Transverse colon (tissue), 4 donors: ENCODE data around the gene TSN.

Experiments used
- POLR2A ChIP-seq: fragments of 450-650 bp; IDR thresholded peaks from one replicate; pipeline ENCODE4 v1.6.1; 2016; ENCODE audit warnings: antibody characterized with exemption, mild to moderate bottlenecking, moderate library complexity
- POLR2AphosphoS5 ChIP-seq, 3 donors: sonication (generic); formaldehyde crosslinking; IDR thresholded peaks; one replicate each; pipeline ENCODE4 v1.6.1; 2016; ENCODE audit warnings: antibody characterized with exemption in 3 of 3
- TF ChIP-seq, protein P1 (sequence below), 5 experiments: fragments of 200-600 bp in 3 of 5; fragments of 450-650 bp in 2 of 5; sonication (generic) in 3 of 5; IDR thresholded peaks; 1 replicate in 2 of 5; 2 replicates in 3 of 5; pipeline ENCODE4 v1.5.1; 2016 to 2017; ENCODE audit warnings: antibody characterized with exemption in 5 of 5, inconsistent platforms in 3 of 5, mild to moderate bottlenecking in 2 of 5, moderate library complexity in 1 of 5

DNA sequence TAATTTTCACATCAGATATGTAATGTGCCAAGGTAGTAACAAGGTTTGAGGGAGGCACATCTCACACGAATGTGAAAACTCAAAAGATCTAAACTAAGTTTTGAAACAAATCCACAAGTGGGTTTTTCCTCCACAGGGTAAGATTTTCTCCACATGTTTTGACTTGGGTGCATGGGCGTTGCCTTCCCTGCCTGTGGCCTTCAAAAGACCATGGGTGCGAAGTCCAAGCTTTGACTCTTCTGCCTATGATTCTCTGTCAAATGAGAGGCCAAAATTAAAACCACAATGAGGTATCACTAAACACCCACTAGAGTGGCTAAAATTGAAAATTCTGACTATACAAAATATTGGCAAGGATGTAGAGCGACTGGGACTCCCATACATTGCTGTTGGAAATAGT is 49.5 kb upstream of the TSN start:
- TF ChIP-seq, protein P1, sequence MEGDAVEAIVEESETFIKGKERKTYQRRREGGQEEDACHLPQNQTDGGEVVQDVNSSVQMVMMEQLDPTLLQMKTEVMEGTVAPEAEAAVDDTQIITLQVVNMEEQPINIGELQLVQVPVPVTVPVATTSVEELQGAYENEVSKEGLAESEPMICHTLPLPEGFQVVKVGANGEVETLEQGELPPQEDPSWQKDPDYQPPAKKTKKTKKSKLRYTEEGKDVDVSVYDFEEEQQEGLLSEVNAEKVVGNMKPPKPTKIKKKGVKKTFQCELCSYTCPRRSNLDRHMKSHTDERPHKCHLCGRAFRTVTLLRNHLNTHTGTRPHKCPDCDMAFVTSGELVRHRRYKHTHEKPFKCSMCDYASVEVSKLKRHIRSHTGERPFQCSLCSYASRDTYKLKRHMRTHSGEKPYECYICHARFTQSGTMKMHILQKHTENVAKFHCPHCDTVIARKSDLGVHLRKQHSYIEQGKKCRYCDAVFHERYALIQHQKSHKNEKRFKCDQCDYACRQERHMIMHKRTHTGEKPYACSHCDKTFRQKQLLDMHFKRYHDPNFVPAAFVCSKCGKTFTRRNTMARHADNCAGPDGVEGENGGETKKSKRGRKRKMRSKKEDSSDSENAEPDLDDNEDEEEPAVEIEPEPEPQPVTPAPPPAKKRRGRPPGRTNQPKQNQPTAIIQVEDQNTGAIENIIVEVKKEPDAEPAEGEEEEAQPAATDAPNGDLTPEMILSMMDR (IDR thresholded peaks at IDR 0.05) = no peak
- TF ChIP-seq POLR2A = no peak
- no peak for TF ChIP-seq POLR2AphosphoS5 (IDR thresholded peaks at IDR 0.05)
